ENCODE results near the gene ZFP28.
A peak's percentile ranks its signal among the peaks of the same experiment; 100 is the strongest.

The ZFP28 gene

DNA sequence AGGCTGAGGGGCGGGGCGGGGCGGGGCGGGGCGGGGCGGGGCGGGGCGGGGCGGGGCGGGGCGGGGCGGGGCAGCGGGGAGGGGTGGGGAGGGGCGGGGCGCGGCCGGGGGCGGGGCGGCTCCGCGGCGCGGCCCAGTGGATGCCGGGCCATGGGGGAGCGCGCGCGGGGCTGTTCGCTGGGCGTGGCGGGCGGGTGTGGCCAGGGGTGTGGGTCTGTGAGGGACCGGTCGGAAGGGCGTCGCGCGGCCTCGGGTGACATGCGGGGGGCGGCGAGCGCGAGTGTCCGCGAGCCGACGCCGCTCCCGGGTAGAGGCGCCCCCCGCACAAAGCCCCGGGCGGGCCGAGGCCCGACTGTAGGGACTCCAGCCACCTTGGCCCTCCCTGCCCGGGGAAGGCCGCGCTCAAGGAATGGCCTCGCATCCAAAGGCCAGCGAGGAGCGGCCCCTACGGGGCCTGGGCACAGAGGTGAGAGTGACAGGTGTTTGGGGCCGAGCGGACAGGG is at the start of gene ZFP28:
Gene ZFP28 (plus strand): TSS at position 188 of the 503 bp plus-strand sequence. CDS start 71 bp downstream, at position 259.
- DNase-seq (ENCODE audit: low read depth in 2 of 2) = peak in 1 of 2 donors; percentile 62

DNA sequence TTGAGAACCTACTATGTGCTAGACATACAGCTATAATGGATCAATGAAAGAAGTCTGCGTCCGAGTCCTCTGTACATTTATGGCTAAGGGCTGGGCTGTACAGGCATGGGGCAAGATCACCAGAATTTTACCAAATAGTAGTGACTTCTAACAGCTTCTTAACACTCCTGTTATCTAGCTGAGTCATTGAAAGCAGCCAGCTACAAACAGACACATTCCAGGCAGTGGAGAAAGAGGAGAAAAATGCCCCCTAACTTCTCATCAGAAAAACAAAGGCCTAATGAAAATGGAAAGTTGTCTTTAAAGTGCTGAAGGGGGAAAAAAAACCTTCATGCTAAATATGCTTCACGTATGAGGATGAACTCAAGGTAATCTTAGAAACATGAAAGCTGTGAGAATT is 47.3 kb upstream of the ZFP28 start:
- DNase-seq (ENCODE audit: low read depth in 2 of 2) = no peak

DNA sequence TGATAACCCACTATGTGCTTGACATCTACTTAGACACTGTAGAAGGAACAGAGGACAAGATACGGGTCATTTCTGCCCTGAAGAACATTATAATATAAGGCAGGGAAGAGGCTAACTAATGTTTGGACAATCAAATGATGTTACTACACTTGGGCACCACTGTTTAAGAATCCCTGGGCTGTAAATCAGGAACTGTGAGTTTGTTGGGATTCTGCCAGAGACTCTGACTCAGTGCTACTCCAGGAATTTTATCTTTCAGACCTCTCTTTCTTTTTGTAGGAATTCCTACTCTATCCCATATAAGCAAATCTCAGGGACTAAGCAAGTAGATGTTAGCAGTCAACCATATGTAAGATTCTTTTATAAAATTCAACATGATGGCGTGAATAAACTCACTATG is 34.2 kb upstream of the ZFP28 start:
- DNase-seq (ENCODE audit: low read depth in 2 of 2) = no peak

DNA sequence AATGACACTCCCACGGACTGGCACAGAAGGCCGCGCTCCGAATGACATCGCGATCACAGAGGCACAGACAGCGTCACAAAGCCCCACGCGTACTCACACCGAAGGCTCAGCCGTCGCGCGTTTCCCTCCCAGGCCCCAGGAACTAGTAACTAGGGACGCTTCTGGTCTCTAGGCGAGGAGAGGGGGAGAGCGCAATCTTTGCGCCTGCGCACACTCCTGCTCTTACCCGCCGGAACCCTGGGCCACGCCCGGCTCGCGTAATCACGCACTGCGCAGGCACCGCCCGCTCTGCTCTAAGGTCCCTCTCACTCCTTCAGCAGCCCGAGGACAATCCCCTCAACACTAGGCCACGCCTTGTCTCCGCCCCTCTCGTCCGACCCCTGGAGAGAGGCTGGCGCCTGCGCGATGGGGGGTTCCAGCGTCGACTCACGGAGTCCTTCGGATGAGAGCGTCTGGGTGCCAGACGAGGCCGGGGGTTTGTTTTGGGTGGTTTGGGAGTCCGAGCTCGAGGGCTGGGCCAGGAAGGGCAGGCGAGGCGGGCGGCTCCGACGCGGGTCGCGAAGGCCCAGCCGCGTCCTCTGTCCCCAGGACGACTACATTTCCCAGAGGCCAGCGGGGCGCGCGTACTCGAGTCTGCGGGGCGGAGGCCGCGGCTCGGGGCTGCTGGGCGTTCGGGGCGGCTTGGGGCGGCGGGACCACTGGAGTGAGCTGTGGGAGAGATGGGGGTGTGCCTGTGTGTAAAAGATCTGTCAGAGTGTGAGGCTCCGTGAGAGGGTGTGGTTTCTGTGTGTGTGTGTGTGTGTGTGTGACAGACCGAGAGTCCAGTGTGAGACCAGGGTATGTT is 31.1 kb upstream of the ZFP28 start, which contains the start of gene ZNF471:
Gene ZNF471 (plus strand): TSS at position 410 of the 844 bp plus-strand sequence. CDS start 3,717 bp downstream, outside the sequence.
- peak; percentile 73 to 80 for DNase-seq (ENCODE audit: low read depth in 2 of 2)

DNA sequence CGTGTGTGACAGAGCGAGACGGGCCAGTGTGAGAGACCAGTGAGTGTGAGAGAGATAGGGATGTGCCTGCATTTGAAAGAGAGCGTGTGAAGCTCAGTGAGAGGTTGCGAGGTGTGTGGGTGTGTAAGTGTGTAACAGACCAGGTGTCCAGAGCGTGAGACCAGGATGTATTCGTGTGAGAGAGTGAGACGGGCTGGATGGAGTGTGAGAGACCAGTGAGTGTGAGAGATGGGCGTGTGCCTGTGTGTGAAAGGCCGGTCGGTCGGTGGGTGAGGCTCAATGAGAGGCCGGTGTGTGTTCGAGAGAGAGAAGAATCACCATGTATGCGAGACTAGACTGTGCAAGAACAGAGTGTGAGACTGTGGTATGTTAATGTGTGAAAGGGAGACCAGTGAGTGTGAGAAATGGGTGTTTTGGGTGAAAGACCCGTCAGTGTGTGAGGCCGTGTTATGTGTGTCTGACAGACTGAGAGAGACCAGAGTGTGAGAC is 30.4 kb upstream of the ZFP28 start:
- no peak for DNase-seq (ENCODE audit: low read depth in 2 of 2)

DNA sequence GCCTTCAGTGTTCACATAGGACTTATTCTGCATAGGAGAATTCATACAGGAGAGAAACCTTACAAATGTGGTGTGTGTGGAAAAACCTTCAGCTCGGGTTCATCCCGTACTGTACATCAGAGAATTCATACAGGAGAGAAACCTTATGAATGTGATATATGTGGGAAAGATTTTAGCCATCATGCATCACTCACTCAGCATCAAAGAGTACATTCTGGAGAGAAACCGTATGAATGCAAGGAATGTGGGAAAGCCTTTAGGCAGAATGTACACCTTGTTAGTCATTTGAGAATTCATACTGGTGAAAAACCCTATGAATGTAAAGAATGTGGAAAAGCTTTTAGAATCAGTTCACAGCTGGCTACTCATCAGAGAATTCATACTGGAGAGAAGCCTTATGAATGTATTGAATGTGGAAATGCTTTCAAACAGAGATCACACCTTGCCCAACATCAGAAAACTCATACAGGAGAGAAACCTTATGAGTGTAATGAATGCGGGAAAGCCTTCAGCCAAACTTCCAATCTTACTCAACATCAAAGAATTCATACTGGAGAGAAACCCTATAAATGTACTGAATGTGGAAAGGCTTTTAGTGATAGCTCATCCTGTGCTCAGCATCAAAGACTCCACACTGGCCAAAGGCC is 13.4 kb upstream of the ZFP28 start:
- DNase-seq (ENCODE audit: low read depth in 2 of 2) = no peak

DNA sequence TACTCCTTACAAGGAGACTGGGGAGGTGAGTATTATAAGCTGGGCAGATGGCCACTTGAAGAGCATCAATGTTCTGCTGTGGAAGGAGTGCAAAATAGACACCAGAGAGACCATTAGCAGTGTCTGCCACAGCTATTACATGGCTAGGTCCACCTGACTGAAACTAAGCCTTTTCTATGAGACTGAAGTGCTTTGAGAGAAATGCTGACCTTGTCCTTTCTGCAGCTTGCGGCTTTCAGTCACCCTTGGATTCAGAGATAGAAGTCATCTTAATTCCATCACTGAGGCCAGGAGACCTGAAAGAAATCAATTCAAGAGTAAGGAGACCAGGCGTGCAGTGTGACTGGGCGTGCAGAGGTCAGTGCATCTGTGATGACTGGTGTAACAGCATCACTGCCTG is 1.3 kb upstream of the ZFP28 start:
- DNase-seq (ENCODE audit: low read depth in 2 of 2) = no peak

DNA sequence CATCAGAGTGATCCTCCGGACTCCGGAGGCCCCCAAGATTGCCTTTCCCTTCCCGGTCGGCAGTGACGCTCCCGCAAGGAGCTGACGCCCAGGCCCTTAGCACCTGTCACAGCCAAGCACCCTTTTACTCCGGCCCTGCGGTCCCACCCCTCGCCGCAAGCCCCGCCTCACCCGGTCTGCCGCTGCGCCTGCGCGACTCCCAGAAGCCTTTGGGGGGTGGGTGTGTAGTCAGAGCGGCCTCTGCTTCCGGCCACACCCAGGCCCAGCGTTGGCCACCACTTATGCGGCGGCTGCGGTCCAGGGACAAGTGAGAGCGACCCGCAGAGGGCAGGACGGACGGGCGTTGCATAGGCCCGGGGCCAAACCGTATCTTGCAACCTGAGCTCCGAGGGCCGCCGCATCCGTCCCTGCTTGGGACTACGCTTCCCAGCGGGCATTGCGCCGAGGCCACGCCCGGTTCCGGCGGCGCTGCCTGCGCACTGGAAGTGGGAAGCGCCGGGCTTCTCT is 441 bp upstream of the ZFP28 start:
- peak; percentile 81 to 87 for DNase-seq (ENCODE audit: low read depth in 2 of 2)

DNA sequence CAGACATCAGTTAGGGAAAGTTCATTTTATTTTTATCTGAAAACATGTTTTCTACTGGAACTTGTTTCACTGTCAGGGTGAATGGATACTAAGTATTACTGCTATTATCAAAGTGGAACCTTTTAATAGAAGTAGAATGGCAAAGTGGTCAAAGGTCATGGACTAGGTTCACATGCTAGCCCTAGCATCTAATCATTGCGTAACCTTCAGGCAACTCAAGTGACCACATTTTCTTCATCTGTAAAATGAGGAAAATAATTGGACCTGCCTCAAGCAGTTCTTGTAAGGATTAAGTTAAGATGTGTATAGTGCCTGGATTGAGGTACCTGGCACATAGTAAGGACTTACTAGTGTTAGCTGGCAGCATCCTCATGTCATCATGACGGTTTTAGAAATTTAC is 5.0 kb downstream of the ZFP28 start:
- DNase-seq (ENCODE audit: low read depth in 2 of 2) = no peak

DNA sequence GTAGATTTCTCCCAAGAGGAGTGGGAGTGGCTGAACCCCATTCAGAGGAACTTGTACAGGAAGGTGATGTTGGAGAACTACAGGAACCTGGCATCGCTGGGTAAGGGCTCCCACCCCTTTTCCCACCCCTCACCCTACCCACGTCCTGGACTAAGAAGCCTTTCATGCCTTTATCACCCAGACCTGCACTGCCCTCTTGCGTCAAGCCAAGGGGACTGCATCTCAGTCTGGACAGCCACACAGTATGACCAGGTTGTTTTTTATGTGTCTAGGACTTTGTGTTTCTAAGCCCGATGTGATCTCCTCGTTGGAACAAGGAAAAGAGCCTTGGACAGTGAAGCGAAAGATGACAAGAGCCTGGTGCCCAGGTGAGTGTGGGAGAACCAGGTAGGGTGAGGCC is 8.8 kb downstream of the ZFP28 start:
- no peak for DNase-seq (ENCODE audit: low read depth in 2 of 2)

DNA sequence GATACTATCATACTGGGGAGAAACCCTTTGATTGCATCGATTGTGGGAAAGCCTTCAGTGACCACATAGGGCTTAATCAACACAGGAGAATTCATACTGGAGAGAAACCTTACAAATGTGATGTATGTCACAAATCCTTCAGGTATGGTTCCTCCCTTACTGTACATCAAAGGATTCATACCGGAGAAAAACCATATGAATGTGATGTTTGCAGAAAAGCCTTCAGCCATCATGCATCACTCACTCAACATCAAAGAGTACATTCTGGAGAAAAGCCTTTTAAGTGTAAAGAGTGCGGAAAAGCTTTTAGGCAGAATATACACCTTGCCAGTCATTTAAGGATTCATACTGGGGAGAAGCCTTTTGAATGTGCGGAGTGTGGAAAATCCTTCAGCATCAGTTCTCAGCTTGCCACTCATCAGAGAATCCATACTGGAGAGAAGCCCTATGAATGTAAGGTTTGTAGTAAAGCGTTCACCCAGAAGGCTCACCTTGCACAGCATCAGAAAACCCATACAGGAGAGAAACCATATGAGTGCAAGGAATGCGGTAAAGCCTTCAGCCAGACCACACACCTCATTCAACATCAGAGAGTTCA is 15.6 kb downstream of the ZFP28 start:
- DNase-seq (ENCODE audit: low read depth in 2 of 2) = no peak

DNA sequence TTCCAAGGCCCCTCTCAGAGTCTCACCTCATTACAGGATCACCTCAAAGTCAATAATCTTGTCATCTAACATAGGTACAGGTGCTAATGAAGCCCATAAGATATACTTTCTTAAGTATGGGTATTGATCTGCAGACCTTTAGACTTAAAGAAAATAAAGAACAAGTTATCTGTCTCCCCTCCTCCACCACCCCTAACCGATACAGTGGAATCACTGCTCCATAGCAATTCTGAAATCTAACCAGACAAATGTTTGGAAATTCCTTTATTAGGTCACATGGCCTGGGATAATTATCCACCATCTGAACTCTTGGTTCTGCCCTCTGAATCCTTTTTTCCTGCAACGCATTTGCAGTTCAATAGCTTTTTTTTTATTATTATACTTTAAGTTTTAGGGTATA is 24.0 kb downstream of the ZFP28 start:
- DNase-seq (ENCODE audit: low read depth in 2 of 2) = no peak

DNA sequence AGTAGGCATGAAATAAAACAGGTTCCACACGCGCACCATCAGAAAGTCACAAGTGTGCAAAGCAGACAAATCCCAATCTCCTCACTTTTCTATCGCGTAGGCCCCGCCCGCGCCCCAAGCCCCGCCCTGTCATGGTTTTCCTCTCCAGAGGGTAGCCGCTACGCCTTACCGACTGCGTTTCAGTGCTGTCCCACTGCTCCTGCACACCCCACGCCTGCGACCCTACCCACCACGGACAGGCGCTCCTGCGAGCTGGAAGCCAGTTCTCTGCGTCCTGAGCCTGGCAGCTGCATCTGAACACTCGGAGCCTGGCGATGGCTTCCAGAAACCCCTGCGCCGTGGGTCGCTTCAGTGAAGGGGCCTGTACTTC is 28.1 kb downstream of the ZFP28 start:
- DNase-seq (ENCODE audit: low read depth in 2 of 2) = peak; percentile 7 to 27

DNA sequence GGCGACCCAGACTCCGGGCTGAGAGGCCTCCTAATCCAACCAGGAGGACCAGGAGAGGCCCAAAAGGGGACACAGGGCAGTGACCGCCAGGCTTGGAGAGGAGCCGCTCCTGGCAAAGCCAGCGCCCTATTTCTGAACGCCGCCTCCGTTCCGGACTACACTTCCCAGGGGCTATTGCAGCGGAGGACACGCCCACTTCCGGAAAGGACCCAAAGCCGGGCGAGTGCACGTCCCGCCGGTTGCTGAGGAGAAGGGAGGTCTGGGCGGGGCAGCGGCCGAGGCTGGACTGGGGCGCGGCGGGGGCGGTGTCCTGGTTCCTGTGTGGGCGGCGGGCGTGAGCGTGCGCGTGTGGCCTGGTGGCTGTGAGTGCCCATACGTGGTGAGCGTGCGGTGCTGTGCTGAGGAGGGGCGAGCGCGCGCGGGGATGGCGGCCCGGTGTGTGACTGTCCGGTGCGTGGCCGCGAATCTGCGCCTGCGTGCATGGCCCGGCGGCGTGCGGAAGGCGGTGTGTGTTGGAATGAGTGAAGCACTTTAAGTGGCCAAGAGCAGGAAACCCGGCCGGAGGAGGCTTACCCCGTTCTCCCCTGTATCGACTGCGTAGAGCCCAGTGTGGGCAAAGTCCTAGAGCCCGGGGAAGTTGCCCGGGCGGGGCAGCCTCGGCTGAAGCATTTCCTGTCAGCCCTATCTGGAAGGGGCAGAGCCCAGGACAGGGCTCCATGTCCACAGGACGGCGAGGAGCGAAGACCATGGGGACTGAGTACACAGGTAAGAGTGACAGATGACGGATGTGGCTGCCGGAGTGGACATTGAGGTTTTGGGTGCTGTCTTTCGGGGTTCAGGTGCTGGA is 28.7 kb downstream of the ZFP28 start, which contains the start of gene ZNF470:
Gene ZNF470 (plus strand): TSS at position 195 of the 847 bp plus-strand sequence. CDS start 2,844 bp downstream, outside the sequence.
- DNase-seq (ENCODE audit: low read depth in 2 of 2) = peak; percentile 76 to 87

DNA sequence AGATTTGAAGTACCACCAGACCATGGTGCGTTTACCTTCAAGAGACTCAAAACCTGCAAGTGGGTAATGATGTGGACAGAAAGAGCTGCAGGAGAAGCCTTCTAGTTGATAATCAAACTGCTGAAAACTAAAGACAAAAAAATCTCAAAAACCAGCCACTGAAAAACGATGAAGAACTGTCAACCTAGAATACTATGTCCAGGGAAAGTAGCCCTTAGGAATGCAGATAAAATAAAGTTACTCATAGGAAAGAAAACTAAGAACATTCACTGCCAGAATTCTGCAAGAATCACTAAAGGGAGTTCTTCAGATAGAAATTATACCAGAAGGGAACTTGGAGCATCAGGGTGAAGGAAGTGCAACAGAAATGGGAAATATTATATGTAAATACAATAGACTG is 33.8 kb downstream of the ZFP28 start:
- no peak for DNase-seq (ENCODE audit: low read depth in 2 of 2)

DNA sequence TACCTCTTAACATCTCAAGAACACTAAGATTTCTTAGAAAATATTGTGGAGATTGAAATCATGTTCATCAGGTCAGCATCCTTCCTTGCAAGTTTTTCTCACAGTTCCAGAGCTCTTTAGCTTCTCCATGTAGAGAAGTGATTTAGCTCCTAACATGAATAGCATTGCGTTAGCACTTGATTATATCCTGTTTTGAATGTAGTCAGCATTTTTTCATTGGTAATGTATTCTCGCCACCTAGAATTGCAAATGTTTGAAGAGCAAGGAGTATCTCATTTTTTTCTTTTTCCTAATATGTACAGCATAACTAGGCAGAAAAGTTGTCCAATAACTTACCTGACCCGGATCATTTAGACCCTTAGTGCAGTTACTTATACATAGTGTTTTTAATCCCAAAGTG is 35.2 kb downstream of the ZFP28 start:
- no peak for DNase-seq (ENCODE audit: low read depth in 2 of 2)

DNA sequence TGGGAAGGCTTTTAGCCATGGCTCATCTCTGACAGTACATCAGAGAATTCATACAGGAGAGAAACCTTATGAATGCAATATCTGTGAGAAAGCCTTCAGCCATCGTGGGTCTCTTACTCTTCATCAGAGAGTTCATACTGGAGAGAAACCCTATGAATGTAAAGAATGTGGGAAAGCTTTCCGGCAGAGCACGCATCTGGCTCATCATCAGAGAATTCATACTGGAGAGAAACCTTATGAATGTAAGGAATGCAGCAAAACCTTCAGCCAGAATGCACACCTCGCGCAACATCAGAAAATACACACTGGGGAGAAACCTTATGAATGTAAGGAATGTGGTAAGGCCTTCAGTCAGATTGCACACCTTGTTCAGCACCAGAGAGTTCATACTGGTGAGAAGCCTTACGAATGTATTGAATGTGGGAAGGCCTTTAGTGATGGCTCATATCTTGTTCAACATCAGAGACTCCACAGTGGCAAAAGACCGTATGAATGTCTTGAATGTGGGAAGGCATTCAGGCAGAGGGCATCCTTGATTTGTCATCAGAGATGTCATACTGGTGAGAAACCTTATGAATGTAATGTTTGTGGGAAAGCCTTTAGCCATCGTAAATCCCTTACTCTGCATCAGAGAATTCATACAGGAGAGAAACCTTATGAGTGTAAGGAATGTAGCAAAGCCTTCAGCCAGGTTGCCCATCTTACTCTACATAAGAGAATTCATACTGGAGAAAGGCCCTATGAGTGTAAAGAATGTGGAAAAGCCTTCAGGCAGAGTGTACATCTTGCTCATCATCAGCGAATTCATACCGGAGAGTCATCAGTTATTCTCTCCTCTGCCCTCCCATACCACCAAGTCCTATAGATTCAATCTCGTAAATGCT is 39.2 kb downstream of the ZFP28 start:
- DNase-seq (ENCODE audit: low read depth in 2 of 2) = no peak

DNA sequence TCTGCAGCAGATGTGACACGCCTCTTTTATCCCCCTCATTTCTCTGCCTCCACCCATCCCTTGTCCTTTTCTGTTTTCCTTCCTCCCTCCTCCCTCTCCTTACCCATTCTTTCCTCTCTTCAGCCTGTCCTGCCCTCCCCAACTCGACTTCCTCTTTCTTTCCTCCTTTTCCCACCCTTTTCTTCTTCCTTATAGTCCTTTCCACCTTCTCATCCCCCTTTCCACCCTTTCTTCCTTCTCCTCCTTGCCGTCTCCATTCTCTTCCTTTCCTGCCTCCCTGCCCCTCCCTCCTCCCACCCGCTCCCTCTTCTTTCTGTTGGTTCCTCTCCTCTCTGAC is 55.7 kb downstream of the ZFP28 start:
- DNase-seq (ENCODE audit: low read depth in 2 of 2) = no peak

DNA sequence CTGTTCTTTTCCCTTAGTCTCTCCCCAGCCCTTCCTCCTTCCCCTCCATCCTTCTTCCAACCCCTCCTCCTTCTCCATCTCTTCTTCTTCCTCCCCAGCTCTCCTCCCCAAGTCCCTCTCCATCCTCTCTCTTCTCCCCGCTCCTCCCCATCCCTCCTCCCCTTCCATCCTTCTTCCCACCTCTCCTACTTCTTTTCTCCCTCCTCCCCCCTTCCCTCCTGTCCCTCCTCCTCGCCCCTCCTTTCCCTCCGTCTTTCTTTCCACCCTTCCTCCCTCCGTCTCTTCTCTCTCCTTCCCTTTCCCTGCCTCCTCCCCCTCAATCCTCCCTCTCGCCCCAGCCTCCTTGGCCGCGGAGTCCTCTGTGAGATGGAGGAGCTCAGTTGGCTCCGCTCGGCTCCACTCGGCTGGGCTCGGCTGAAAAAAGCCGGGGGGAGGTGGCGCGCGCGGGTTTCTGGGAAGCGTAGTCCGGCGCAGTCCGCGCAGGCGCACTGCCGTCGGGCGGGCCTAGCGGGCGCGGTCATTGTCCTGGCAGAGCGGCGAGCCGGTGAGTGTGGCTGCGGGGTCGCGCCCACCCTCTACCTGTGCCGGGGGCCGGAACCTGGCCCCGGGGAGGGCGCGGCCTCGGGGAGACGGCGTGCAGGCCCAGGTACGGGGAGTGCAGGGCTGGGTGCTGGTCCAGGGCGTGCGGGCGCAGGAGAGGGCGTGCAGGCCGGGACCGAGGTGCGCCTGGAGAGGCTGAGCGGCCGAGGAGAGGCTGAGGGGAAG is 56.2 kb downstream of the ZFP28 start, which contains the start of gene ZNF71:
Gene ZNF71 (plus strand): TSS at position 520 of the 765 bp plus-strand sequence. CDS start 6,257 bp downstream, outside the sequence.
- peak; percentile 78 to 87 for DNase-seq (ENCODE audit: low read depth in 2 of 2)
